Activated T-cell treated with anti-CD3 and anti-CD28 coated beads for 48 hours (primary cell): ENCODE data around the gene ITPRID2.
"Not testable (repeated sequence)": the region's sequence is repeated elsewhere in the genome, so short reads cannot be mapped to it uniquely, and the experiment has no call there.

ENCODE experiments used
- DNase-seq: peaks from one replicate; pipeline ENCODE4 v3.0.0-alpha.2; 2020; ENCODE audit warnings: low read depth

The ITPRID2 gene

GRCh38 chr2:181916726-181917718 lies 25.5 kb downstream of the ITPRID2 start:
- no peak for DNase-seq

- no peak for DNase-seq
These were observed 26.7 kb downstream of the ITPRID2 start for GRCh38 chr2:181918188-181918587.

GRCh38 chr2:181923121-181923520 lies 31.6 kb downstream of the ITPRID2 start:
- DNase-seq = no peak

- no peak for DNase-seq
These were observed 32.8 kb downstream of the ITPRID2 start for GRCh38 chr2:181924336-181924735.

- DNase-seq = no peak
These were observed 43.2 kb downstream of the ITPRID2 start for GRCh38 chr2:181934694-181935093.

GRCh38 chr2:181937473-181937872 lies 45.9 kb downstream of the ITPRID2 start:
- DNase-seq = no peak

GRCh38 chr2:181943411-181944124 lies 52.0 kb downstream of the ITPRID2 start:
- DNase-seq = no peak

GRCh38 chr2:181944164-181944913 lies 52.8 kb downstream of the ITPRID2 start:
- no peak for DNase-seq

- DNase-seq = no peak
These were observed 53.4 kb downstream of the ITPRID2 start for GRCh38 chr2:181944914-181945291.

GRCh38 chr2:181946444-181947127 lies 55.1 kb downstream of the ITPRID2 start:
- no peak for DNase-seq

- DNase-seq = no peak
These were observed 55.7 kb downstream of the ITPRID2 start for GRCh38 chr2:181947273-181947672.

GRCh38 chr2:181948227-181948626 lies 56.7 kb downstream of the ITPRID2 start:
- no peak for DNase-seq

- DNase-seq = no peak
These were observed 57.5 kb downstream of the ITPRID2 start for GRCh38 chr2:181949047-181949446.

GRCh38 chr2:181952404-181953226 lies 61.1 kb downstream of the ITPRID2 start:
- no peak for DNase-seq

GRCh38 chr2:181953881-181954537 lies 62.5 kb downstream of the ITPRID2 start:
- DNase-seq = peak; percentile 33

GRCh38 chr2:181954538-181954883 lies 63.0 kb downstream of the ITPRID2 start:
- DNase-seq = no peak

GRCh38 chr2:181955010-181955409 lies 63.5 kb downstream of the ITPRID2 start:
- no peak for DNase-seq

- not testable (repeated sequence) for DNase-seq
These were observed 64.3 kb downstream of the ITPRID2 start for GRCh38 chr2:181955866-181956265.

- DNase-seq = no peak
These were observed 66.1 kb downstream of the ITPRID2 start for GRCh38 chr2:181957668-181958067.

GRCh38 chr2:181958726-181959125 lies 67.2 kb downstream of the ITPRID2 start:
- DNase-seq = no peak
